AG04450 (cell line): Measurements from ENCODE around the gene DHCR7. TPM values are rescaled to one million over a fixed set of nuclear protein-coding genes. Genes with fewer than 3 reads are reported as not detected.

ENCODE experiments used
- CTCF ChIA-PET: fragments of 300-600, 350-600 bp; formaldehyde crosslinking; extraction: SDS; loops from one replicate; lab custom pipeline; 2022; ENCODE audit warnings: antibody characterized with exemption, inconsistent platforms; lab: Charles Lee
- POLR2A ChIA-PET: fragments of 350-600 bp; formaldehyde crosslinking; extraction: SDS; loops from one replicate; lab custom pipeline; 2021; ENCODE audit warnings: antibody characterized with exemption, inconsistent platforms; lab: Yijun Ruan, JAX
- DNase-seq: peaks from one replicate; pipeline ENCODE4 v3.0.0-alpha.2; 2011; ENCODE audit warnings: low read depth, low spot score
- H3K27ac ChIP-seq: one replicate; pipeline ENCODE4 v1.5.1; 2012; ENCODE audit warnings: low read depth, low read length, control low read depth
- H3K27me3 ChIP-seq: one replicate; pipeline ENCODE4 v1.6.0; 2012; ENCODE audit warnings: low read length; ENCODE audit not compliant: control insufficient read depth, insufficient read depth
- H3K4me3 ChIP-seq: 2 replicates; pipeline ENCODE4 v1.5.1; 2011; ENCODE audit warnings: mild to moderate bottlenecking, low read depth, low read length, control low read depth
- H3K9me3 ChIP-seq: 2 replicates; pipeline ENCODE4 v1.5.1; 2012; ENCODE audit warnings: low read length; ENCODE audit not compliant: control insufficient read depth, insufficient read depth
- polyA plus RNA-seq: library from polyadenylated mRNA; depleted of rRNA; stranded (reverse); fragments of >200 nt; gene quantifications from 2 replicates; pipeline ENCODE4 v1.2.3, GENCODE V29; 2011; rRNA removed
- small RNA-seq: library from RNA; depleted of rRNA; stranded (forward); fragments of <200 nt; gene quantifications from one replicate; pipeline ENCODE3, GENCODE V24; 2012; ENCODE audit warnings: low read depth; ENCODE audit not compliant: insufficient read length
- TF ChIP-seq, protein P1 (sequence below): IDR thresholded peaks from 2 replicates; pipeline ENCODE4 v1.5.1; 2011; ENCODE audit warnings: low read depth, low read length, control low read depth, inconsistent platforms

Gene DHCR7
- polyA plus RNA-seq, 1 experiment: 40.2 TPM

DNA sequence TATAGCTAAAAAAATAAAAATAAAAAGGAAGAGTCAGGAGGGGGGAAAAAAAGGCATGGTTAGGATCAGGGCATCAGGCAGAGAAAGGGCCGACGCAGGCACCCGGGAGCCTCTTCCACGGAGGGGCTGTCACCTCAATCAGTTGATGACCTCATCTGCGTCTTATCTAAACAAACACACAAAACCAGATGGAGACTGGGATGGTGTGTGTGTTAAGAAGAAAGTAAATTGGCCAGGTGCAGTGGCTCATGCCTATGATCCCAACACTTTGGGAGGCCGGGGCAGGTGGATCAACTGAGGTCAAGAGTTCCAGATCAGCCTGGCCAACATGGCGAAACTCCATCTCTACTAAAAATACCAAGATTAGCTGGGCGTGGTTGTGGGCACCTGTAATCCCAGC is 63.6 kb downstream of the DHCR7 start:
- no peak overlapping the region for H3K4me3 ChIP-seq
- H3K27me3 ChIP-seq: peaks cover 9% of the 10 kb centered on the region
- ChIA-PET POLR2A (no interaction called here), CTCF (no interaction called here)
- no peak for DNase-seq
- peaks cover 7% of the 10 kb centered on the region for H3K9me3 ChIP-seq
- TF ChIP-seq, protein P1, sequence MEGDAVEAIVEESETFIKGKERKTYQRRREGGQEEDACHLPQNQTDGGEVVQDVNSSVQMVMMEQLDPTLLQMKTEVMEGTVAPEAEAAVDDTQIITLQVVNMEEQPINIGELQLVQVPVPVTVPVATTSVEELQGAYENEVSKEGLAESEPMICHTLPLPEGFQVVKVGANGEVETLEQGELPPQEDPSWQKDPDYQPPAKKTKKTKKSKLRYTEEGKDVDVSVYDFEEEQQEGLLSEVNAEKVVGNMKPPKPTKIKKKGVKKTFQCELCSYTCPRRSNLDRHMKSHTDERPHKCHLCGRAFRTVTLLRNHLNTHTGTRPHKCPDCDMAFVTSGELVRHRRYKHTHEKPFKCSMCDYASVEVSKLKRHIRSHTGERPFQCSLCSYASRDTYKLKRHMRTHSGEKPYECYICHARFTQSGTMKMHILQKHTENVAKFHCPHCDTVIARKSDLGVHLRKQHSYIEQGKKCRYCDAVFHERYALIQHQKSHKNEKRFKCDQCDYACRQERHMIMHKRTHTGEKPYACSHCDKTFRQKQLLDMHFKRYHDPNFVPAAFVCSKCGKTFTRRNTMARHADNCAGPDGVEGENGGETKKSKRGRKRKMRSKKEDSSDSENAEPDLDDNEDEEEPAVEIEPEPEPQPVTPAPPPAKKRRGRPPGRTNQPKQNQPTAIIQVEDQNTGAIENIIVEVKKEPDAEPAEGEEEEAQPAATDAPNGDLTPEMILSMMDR: no peak
- H3K27ac ChIP-seq: no peak overlapping the region

Small RNA genes lying within 50 kb of the gene (small RNA-seq; reads per million reads assigned to genes)
- not detected for gene MIR6754

Other genes starting within 250 kb of the DHCR7 start
- gene SHANK2, start 195.8 kb downstream of the DHCR7 start, polyA plus RNA-seq: 0.72 and 0.77 TPM in 2 replicates
- 39.0 and 51.2 TPM in 2 replicates for gene NADSYN1, start 4.8 kb upstream of the DHCR7 start, polyA plus RNA-seq
- gene KRTAP5-7, start 78.9 kb upstream of the DHCR7 start, polyA plus RNA-seq: not detected in 2 replicates
- 0.06 TPM in 1 of 2 replicates, not detected in the other for gene KRTAP5-8, start 89.6 kb upstream of the DHCR7 start, polyA plus RNA-seq
- not detected in 2 replicates for gene KRTAP5-9, start 100.0 kb upstream of the DHCR7 start, polyA plus RNA-seq
- not detected in 2 replicates for gene KRTAP5-10, start 117.2 kb upstream of the DHCR7 start, polyA plus RNA-seq
- gene KRTAP5-11, start 134.5 kb upstream of the DHCR7 start, polyA plus RNA-seq: not detected in 2 replicates